CD4-positive, alpha-beta T cell (primary cell): ENCODE measurements around the gene RMI1. TPM values are rescaled to one million over a fixed set of nuclear protein-coding genes. Genes with fewer than 3 reads are reported as not detected.
A peak's percentile ranks its signal among the peaks of the same experiment; 100 is the strongest.

Experiments used
- ATAC-seq: fragments of 200-7000 bp; cut with Tn5 transposase; one replicate; pipeline ENCODE4 v1.10.0; 2022; ENCODE audit warnings: mild to moderate bottlenecking; ENCODE audit not compliant: poor library complexity
- CTCF ChIA-PET: fragments of 350-600 bp; sonication (Branson Sonifier 250); formaldehyde crosslinking; loops from one replicate; lab custom pipeline; 2021; ENCODE audit warnings: antibody characterized with exemption, inconsistent platforms; lab: Charles Lee
- POLR2A ChIA-PET: fragments of 350-600 bp; sonication (Branson Sonifier 250); formaldehyde crosslinking; loops from one replicate; lab custom pipeline; 2021; ENCODE audit warnings: antibody characterized with exemption, inconsistent platforms; lab: Charles Lee
- DNase-seq, 14 experiments: peaks; one replicate each; pipeline ENCODE4 v3.0.0-alpha.2; 2013 to 2020; ENCODE audit warnings: mixed read lengths in 2 of 14
- H3K27ac ChIP-seq, 2 donors: one replicate each; pipeline versions ENCODE4 v1.5.1 to v1.7.0; 2013; ENCODE audit warnings: low read length in 2 of 2, low read depth in 1 of 2, mild to moderate bottlenecking in 1 of 2
- H3K27me3 ChIP-seq, 2 experiments: 1 replicate in 1 of 2; 2 replicates in 1 of 2; pipeline versions ENCODE4 v1.6.1 to v1.7.0; 2013; ENCODE audit warnings: low read length in 2 of 2, control low read depth in 1 of 2, mild to moderate bottlenecking in 1 of 2, moderate library complexity in 1 of 2; ENCODE audit not compliant: insufficient read depth in 2 of 2, control insufficient read depth in 1 of 2
- H3K36me3 ChIP-seq: one replicate; pipeline ENCODE4 v1.6.1; 2013; ENCODE audit warnings: low read length, control low read depth; ENCODE audit not compliant: insufficient read depth
- H3K4me1 ChIP-seq: one replicate; pipeline ENCODE4 v1.6.1; 2013; ENCODE audit warnings: low read length, control low read depth; ENCODE audit not compliant: insufficient read depth
- H3K4me3 ChIP-seq: one replicate; pipeline ENCODE4 v1.5.1; 2013; ENCODE audit warnings: mild to moderate bottlenecking, low read length, moderate library complexity
- H3K9me3 ChIP-seq, 2 experiments: 1 replicate in 1 of 2; 2 replicates in 1 of 2; pipeline versions ENCODE4 v1.6.1 to v1.7.0; 2013; ENCODE audit warnings: low read length in 2 of 2, mild to moderate bottlenecking in 2 of 2, control low read depth in 1 of 2, moderate library complexity in 1 of 2; ENCODE audit not compliant: control insufficient read depth in 1 of 2, insufficient read depth in 1 of 2
- H3K27ac Mint-ChIP-seq: one replicate; pipeline ENCODE4 v1.8.0; 2020; ENCODE audit warnings: mixed read lengths
- H3K27me3 Mint-ChIP-seq: one replicate; pipeline ENCODE4 v1.8.0; 2021; ENCODE audit warnings: mixed read lengths
- H3K36me3 Mint-ChIP-seq: one replicate; pipeline ENCODE4 v1.8.0; 2021; ENCODE audit warnings: low read depth, mixed read lengths
- H3K4me1 Mint-ChIP-seq: one replicate; pipeline ENCODE4 v1.8.0; 2021; ENCODE audit warnings: low read depth, mixed read lengths
- H3K4me3 Mint-ChIP-seq: one replicate; pipeline ENCODE4 v1.8.0; 2020; ENCODE audit warnings: mild to moderate bottlenecking, mixed read lengths
- H3K9me3 Mint-ChIP-seq: one replicate; pipeline ENCODE4 v1.8.0; 2020; ENCODE audit warnings: mixed read lengths
- CTCF ChIP-seq: fragments of 200-600 bp; IDR thresholded peaks from one replicate; pipeline ENCODE4 v1.8.0; 2022; ENCODE audit warnings: antibody characterized with exemption, mild to moderate bottlenecking
- intact Hi-C, 2 experiments: fragments of 100-400 bp; cut with DNase I in 1 of 2; cut with micrococcal nuclease in 1 of 2; formaldehyde crosslinking; loops; one replicate each; pipeline versions ENCODE4 v1.15.1 to v1.9.0; 2023 to 2025; cut with DNase I, micrococcal nuclease
- polyA plus RNA-seq, 2 donors: library from polyadenylated mRNA; unstranded; fragments of 120-200 nt; gene quantifications; one replicate each; pipeline ENCODE4 v1.2.1, GENCODE V29; 2013
- total RNA-seq, 174 experiments: library from RNA in 2 of 174; stranded (reverse) in 2 of 174; gene quantifications; one replicate each; pipeline ENCODE4 v1.2.3 and lab custom pipeline; 2021 to 2026

Gene RMI1
- total RNA-seq (1 to 10 TPM in 1 of 2 experiments, under 1 TPM in 1; 0.66 to 1.2 TPM), total RNA-seq (lab: John Stamatoyannopoulos, UW) (0.82 to 29.8 (median 5.7) reads per million in 172 experiments)
- 5.5 TPM for polyA plus RNA-seq (2013, experiment 1 of 2)
- 5.5 TPM for polyA plus RNA-seq (2013, experiment 2 of 2)

GRCh38 chr9:83980395-83981125 lies at the start of gene RMI1:
Gene RMI1 (plus strand): TSS chr9:83980805. CDS start chr9:84000987, 20,182 bp downstream.
- Mint-ChIP-seq H3K9me3 (no peaks in the 10 kb centered on the region), H3K4me1 (peaks cover 51% of the 10 kb centered on the region), H3K4me3 (peak within 1 kb of the TSS; percentile 100), H3K36me3 (peaks cover 56% of the 10 kb centered on the region), H3K27ac (peak within 1 kb of the TSS; percentile 100), H3K27me3 (no peaks in the 10 kb centered on the region)
- H3K4me1 ChIP-seq, result peaks cover 10% of the 10 kb centered on the region
- H3K27me3 ChIP-seq, result no peaks in the 10 kb centered on the region
- H3K36me3 ChIP-seq, result peaks cover 26% of the 10 kb centered on the region
- CTCF ChIA-PET, result interaction anchor here (1.0 kb wide), 2 partner anchors 10 to 60 kb away, joined by 5 read pairs; partner anchors contain the start of gene KIF27
- DNase-seq, result peak; percentile 98 to 100 (median 99)
- H3K9me3 ChIP-seq, result no peaks in the 10 kb centered on the region
- POLR2A ChIA-PET, result interaction anchor here (0.8 to 5.6 kb wide), 26 partner anchors 10 to 1961 kb away, joined by 3 to 77 read pairs (median 6); partner anchors contain the start of genes AGTPBP1, IDNK, KIF27 and UBQLN1
- no peak for TF ChIP-seq CTCF
- ATAC-seq, result peak; percentile 77
- intact Hi-C loops, result loop anchor here (1.0 to 10.0 kb wide), 7 partner anchors 24 to 1964 kb away; partner anchors contain the start of genes KIF27 (in 2 of the 2), AGTPBP1 (in 1 of the 2), GKAP1 (in 1 of the 2) and NAA35 (in 1 of the 2)
- H3K4me3 ChIP-seq, result peak within 1 kb of the TSS; percentile 100
- H3K27ac ChIP-seq, result peak within 1 kb of the TSS; percentile 98 to 100

- no peak for DNase-seq
- no peak for TF ChIP-seq CTCF
- Mint-ChIP-seq H3K27ac (no peak overlapping the region), H3K36me3 (no peaks in the 10 kb centered on the region), H3K4me1 (peaks cover 15% of the 10 kb centered on the region), H3K9me3 (no peaks in the 10 kb centered on the region), H3K27me3 (no peaks in the 10 kb centered on the region), H3K4me3 (no peak overlapping the region)
- Histone ChIP-seq H3K36me3 (no peaks in the 10 kb centered on the region), H3K27me3 (no peaks in the 10 kb centered on the region), H3K27ac (no peak overlapping the region), H3K4me1 (no peaks in the 10 kb centered on the region), H3K9me3 (no peaks in the 10 kb centered on the region), H3K4me3 (no peak overlapping the region)
- no peak for ATAC-seq
- intact Hi-C loops, result no loop called here
- ChIA-PET POLR2A (no interaction called here), CTCF (no interaction called here)
These were observed 49.7 kb upstream of the RMI1 start for GRCh38 chr9:83930881-83931280.

GRCh38 chr9:83932011-83932410 lies 48.6 kb upstream of the RMI1 start:
- no peaks in the 10 kb centered on the region for H3K9me3 ChIP-seq
- Mint-ChIP-seq H3K36me3 (no peaks in the 10 kb centered on the region), H3K9me3 (no peaks in the 10 kb centered on the region), H3K27ac (no peak overlapping the region), H3K4me3 (no peak overlapping the region), H3K4me1 (peaks cover 15% of the 10 kb centered on the region), H3K27me3 (no peaks in the 10 kb centered on the region)
- H3K4me1 ChIP-seq, result no peaks in the 10 kb centered on the region
- no peaks in the 10 kb centered on the region for H3K36me3 ChIP-seq
- CTCF ChIA-PET, result interaction anchor here (0.7 kb wide), 1 partner anchor 452 kb away, joined by 4 read pairs; no protein-coding TSS in a partner anchor
- intact Hi-C loops, result no loop called here
- H3K4me3 ChIP-seq, result no peak overlapping the region
- ATAC-seq (no peak), DNase-seq (no peak)
- H3K27ac ChIP-seq, result no peak overlapping the region
- no peaks in the 10 kb centered on the region for H3K27me3 ChIP-seq
- no peak for TF ChIP-seq CTCF
- POLR2A ChIA-PET, result no interaction called here
